ENCODE measurements around the gene TTC22. TPM values are rescaled to one million over a fixed set of nuclear protein-coding genes. Genes with fewer than 3 reads are reported as not detected.

TTC22 gene
- total RNA-seq, 1 donor from 2014 or later = not detected

- peaks cover 40% of the 10 kb centered on the region for H3K27me3 Mint-ChIP-seq (ENCODE audit: unreplicated experiment)
- TF ChIP-seq CTCF (IDR thresholded peaks at IDR 0.05) = no peak
- H3K4me1 Mint-ChIP-seq (ENCODE audit: unreplicated experiment) = no peaks in the 10 kb centered on the region
- H3K36me3 Mint-ChIP-seq (ENCODE audit: unreplicated experiment) = no peaks in the 10 kb centered on the region
- no peak overlapping the region for H3K27ac Mint-ChIP-seq (ENCODE audit: unreplicated experiment)
- no peak overlapping the region for H3K4me3 Mint-ChIP-seq (ENCODE audit: unreplicated experiment)
- no peaks in the 10 kb centered on the region for H3K9me3 Mint-ChIP-seq (ENCODE audit: unreplicated experiment)
- DNase-seq (ENCODE audit: extremely low spot score, unreplicated experiment) = no peak
Observed at GRCh38 chr1:54798206-54798605, 2.9 kb downstream of the TTC22 start.

- no peak overlapping the region for H3K4me3 Mint-ChIP-seq (ENCODE audit: unreplicated experiment)
- no peak for DNase-seq (ENCODE audit: extremely low spot score, unreplicated experiment)
- H3K36me3 Mint-ChIP-seq (ENCODE audit: unreplicated experiment) = no peaks in the 10 kb centered on the region
- H3K4me1 Mint-ChIP-seq (ENCODE audit: unreplicated experiment) = no peaks in the 10 kb centered on the region
- peaks cover 34% of the 10 kb centered on the region for H3K27me3 Mint-ChIP-seq (ENCODE audit: unreplicated experiment)
- TF ChIP-seq CTCF (IDR thresholded peaks at IDR 0.05) = no peak
- no peak overlapping the region for H3K27ac Mint-ChIP-seq (ENCODE audit: unreplicated experiment)
- no peaks in the 10 kb centered on the region for H3K9me3 Mint-ChIP-seq (ENCODE audit: unreplicated experiment)
Observed at GRCh38 chr1:54796902-54797301, 4.2 kb downstream of the TTC22 start.

- no peak for TF ChIP-seq CTCF (IDR thresholded peaks at IDR 0.05)
- H3K9me3 Mint-ChIP-seq (ENCODE audit: unreplicated experiment) = no peaks in the 10 kb centered on the region
- no peak overlapping the region for H3K27ac Mint-ChIP-seq (ENCODE audit: unreplicated experiment)
- no peak for DNase-seq (ENCODE audit: extremely low spot score, unreplicated experiment)
- H3K4me1 Mint-ChIP-seq (ENCODE audit: unreplicated experiment) = no peaks in the 10 kb centered on the region
- H3K27me3 Mint-ChIP-seq (ENCODE audit: unreplicated experiment) = peaks cover 29% of the 10 kb centered on the region
- no peaks in the 10 kb centered on the region for H3K36me3 Mint-ChIP-seq (ENCODE audit: unreplicated experiment)
- no peak overlapping the region for H3K4me3 Mint-ChIP-seq (ENCODE audit: unreplicated experiment)
Observed at GRCh38 chr1:54795841-54796468, 5.2 kb downstream of the TTC22 start.

GRCh38 chr1:54795356-54795665 lies 5.8 kb downstream of the TTC22 start:
- Mint-ChIP-seq H3K36me3 (ENCODE audit: unreplicated experiment) (no peaks in the 10 kb centered on the region), H3K4me1 (ENCODE audit: unreplicated experiment) (no peaks in the 10 kb centered on the region), H3K27me3 (ENCODE audit: unreplicated experiment) (peaks cover 33% of the 10 kb centered on the region), H3K9me3 (ENCODE audit: unreplicated experiment) (no peaks in the 10 kb centered on the region), H3K27ac (ENCODE audit: unreplicated experiment) (no peak overlapping the region), H3K4me3 (ENCODE audit: unreplicated experiment) (no peak overlapping the region)
- no peak for TF ChIP-seq CTCF (IDR thresholded peaks at IDR 0.05)
- no peak for DNase-seq (ENCODE audit: extremely low spot score, unreplicated experiment)

- H3K4me1 Mint-ChIP-seq (ENCODE audit: unreplicated experiment) = no peaks in the 10 kb centered on the region
- peaks cover 29% of the 10 kb centered on the region for H3K27me3 Mint-ChIP-seq (ENCODE audit: unreplicated experiment)
- DNase-seq (ENCODE audit: extremely low spot score, unreplicated experiment) = no peak
- H3K27ac Mint-ChIP-seq (ENCODE audit: unreplicated experiment) = no peak overlapping the region
- H3K4me3 Mint-ChIP-seq (ENCODE audit: unreplicated experiment) = no peak overlapping the region
- no peaks in the 10 kb centered on the region for H3K36me3 Mint-ChIP-seq (ENCODE audit: unreplicated experiment)
- H3K9me3 Mint-ChIP-seq (ENCODE audit: unreplicated experiment) = no peaks in the 10 kb centered on the region
- no peak for TF ChIP-seq CTCF (IDR thresholded peaks at IDR 0.05)
Observed at GRCh38 chr1:54794451-54795355, 6.4 kb downstream of the TTC22 start.

All from osteocyte (in vitro differentiated cells).